ENCODE results near the gene XCR1. TPM values are rescaled to one million over a fixed set of nuclear protein-coding genes. Genes with fewer than 3 reads are reported as not detected.

Gene XCR1
- total RNA-seq, 2 experiments from 2014 or later: not detected

- no peaks in the 10 kb centered on the region for H3K4me1 ChIP-seq (ENCODE audit: insufficient read depth, low read length, poor library complexity, severe bottlenecking)
- H3K9me3 ChIP-seq (ENCODE audit: low read length): peaks cover 11% of the 10 kb centered on the region
- CTCF ChIA-PET (ENCODE audit: unreplicated experiment): no interaction called here
- H3K27ac ChIP-seq (ENCODE audit: low read depth, low read length, poor library complexity, severe bottlenecking): no peak overlapping the region
- no peak overlapping the region for H2AFZ ChIP-seq (ENCODE audit: low read length)
- H3K4me3 ChIP-seq (ENCODE audit: low read depth, low read length, poor library complexity, severe bottlenecking): no peak overlapping the region
- DNase-seq (ENCODE audit: low spot score): no peak
- no TSS peak for BruUV-seq (replicated peaks)
- H4K20me1 ChIP-seq (ENCODE audit: insufficient read depth, low read length): no peaks in the 10 kb centered on the region
- intact Hi-C loops (cut with micrococcal nuclease; ENCODE audit: unreplicated experiment): no loop called here
- TF ChIP-seq CTCF (conservative IDR thresholded peaks at IDR 0.05; ENCODE audit: low read length) (no peak), EZH2phosphoT487 (IDR thresholded peaks at IDR 0.05; ENCODE audit: borderline replicate concordance, low read depth, low read length) (no peak)
- H3K9me2 ChIP-seq (ENCODE audit: insufficient read depth, low read length): no peaks in the 10 kb centered on the region
- POLR2A ChIA-PET: no interaction called here
- H3K4me2 ChIP-seq (ENCODE audit: low read length): no peak overlapping the region
- no peaks in the 10 kb centered on the region for H3K36me3 ChIP-seq (ENCODE audit: insufficient read depth, low read length)
- no peaks in the 10 kb centered on the region for H3K79me2 ChIP-seq (ENCODE audit: insufficient read depth, low read depth, low read length)
Measured at GRCh38 chr3:46031747-46032146, 4.5 kb upstream of the XCR1 start.

- POLR2A ChIA-PET: no interaction called here
- CTCF ChIA-PET (ENCODE audit: unreplicated experiment): no interaction called here
- Histone ChIP-seq H3K4me3 (ENCODE audit: low read depth, low read length, poor library complexity, severe bottlenecking) (no peak overlapping the region), H3K79me2 (ENCODE audit: insufficient read depth, low read depth, low read length) (no peaks in the 10 kb centered on the region), H2AFZ (ENCODE audit: low read length) (no peak overlapping the region), H3K4me1 (ENCODE audit: insufficient read depth, low read length, poor library complexity, severe bottlenecking) (no peaks in the 10 kb centered on the region), H4K20me1 (ENCODE audit: insufficient read depth, low read length) (no peaks in the 10 kb centered on the region), H3K27ac (ENCODE audit: low read depth, low read length, poor library complexity, severe bottlenecking) (no peak overlapping the region), H3K9me2 (ENCODE audit: insufficient read depth, low read length) (no peaks in the 10 kb centered on the region), H3K36me3 (ENCODE audit: insufficient read depth, low read length) (no peaks in the 10 kb centered on the region), H3K9me3 (ENCODE audit: low read length) (peaks cover 11% of the 10 kb centered on the region), H3K4me2 (ENCODE audit: low read length) (no peak overlapping the region)
- no TSS peak for BruUV-seq (replicated peaks)
- intact Hi-C loops (cut with micrococcal nuclease; ENCODE audit: unreplicated experiment): no loop called here
- TF ChIP-seq EZH2phosphoT487 (IDR thresholded peaks at IDR 0.05; ENCODE audit: borderline replicate concordance, low read depth, low read length): no peak
- DNase-seq (ENCODE audit: low spot score): no peak
Measured at GRCh38 chr3:46031269-46031668, 4.0 kb upstream of the XCR1 start.

GRCh38 chr3:46030626-46031025, 3.3 kb upstream of the XCR1 start:
- H3K4me2 ChIP-seq (ENCODE audit: low read length): no peak overlapping the region
- ChIA-PET POLR2A (no interaction called here), CTCF (ENCODE audit: unreplicated experiment) (no interaction called here)
- no peak overlapping the region for H3K4me3 ChIP-seq (ENCODE audit: low read depth, low read length, poor library complexity, severe bottlenecking)
- intact Hi-C loops (cut with micrococcal nuclease; ENCODE audit: unreplicated experiment): no loop called here
- H3K36me3 ChIP-seq (ENCODE audit: insufficient read depth, low read length): no peaks in the 10 kb centered on the region
- BruUV-seq (replicated peaks): no TSS peak
- no peak overlapping the region for H2AFZ ChIP-seq (ENCODE audit: low read length)
- no peak overlapping the region for H3K27ac ChIP-seq (ENCODE audit: low read depth, low read length, poor library complexity, severe bottlenecking)
- no peaks in the 10 kb centered on the region for H3K9me2 ChIP-seq (ENCODE audit: insufficient read depth, low read length)
- H3K79me2 ChIP-seq (ENCODE audit: insufficient read depth, low read depth, low read length): no peaks in the 10 kb centered on the region
- no peaks in the 10 kb centered on the region for H3K4me1 ChIP-seq (ENCODE audit: insufficient read depth, low read length, poor library complexity, severe bottlenecking)
- no peak for TF ChIP-seq CTCF (conservative IDR thresholded peaks at IDR 0.05; ENCODE audit: low read length)
- no peak for TF ChIP-seq EZH2phosphoT487 (IDR thresholded peaks at IDR 0.05; ENCODE audit: borderline replicate concordance, low read depth, low read length)
- H3K9me3 ChIP-seq (ENCODE audit: low read length): peaks cover 11% of the 10 kb centered on the region
- no peaks in the 10 kb centered on the region for H4K20me1 ChIP-seq (ENCODE audit: insufficient read depth, low read length)
- DNase-seq (ENCODE audit: low spot score): no peak
